ENCODE measurements around the gene UNC79.
A peak's percentile ranks its signal among the peaks of the same experiment; 100 is the strongest.

UNC79 gene

GRCh38 chr14:93587330-93587729 is 156.6 kb downstream of the UNC79 start:
- no peak for TF ChIP-seq CTCF (IDR thresholded peaks at IDR 0.05; ENCODE audit: borderline replicate concordance, control extremely low read depth, extremely low read depth, insufficient read depth, missing control alignments)
- no peak for DNase-seq (ENCODE audit: low spot score)
- in situ Hi-C loops (cut with MboI; ENCODE audit: low sequenced_read_pairs, unreplicated experiment): no loop called here

GRCh38 chr14:93591506-93591905 is 160.8 kb downstream of the UNC79 start:
- in situ Hi-C loops (cut with MboI; ENCODE audit: low sequenced_read_pairs, unreplicated experiment): no loop called here
- DNase-seq (ENCODE audit: low spot score): no peak
- no peak for TF ChIP-seq CTCF (IDR thresholded peaks at IDR 0.05; ENCODE audit: borderline replicate concordance, control extremely low read depth, extremely low read depth, insufficient read depth, missing control alignments)

GRCh38 chr14:93592786-93593185 is 162.0 kb downstream of the UNC79 start:
- no peak for TF ChIP-seq CTCF (IDR thresholded peaks at IDR 0.05; ENCODE audit: borderline replicate concordance, control extremely low read depth, extremely low read depth, insufficient read depth, missing control alignments)
- in situ Hi-C loops (cut with MboI; ENCODE audit: low sequenced_read_pairs, unreplicated experiment): no loop called here
- DNase-seq (ENCODE audit: low spot score): no peak

- in situ Hi-C loops (cut with MboI; ENCODE audit: low sequenced_read_pairs, unreplicated experiment): no loop called here
- no peak for TF ChIP-seq CTCF (IDR thresholded peaks at IDR 0.05; ENCODE audit: borderline replicate concordance, control extremely low read depth, extremely low read depth, insufficient read depth, missing control alignments)
- no peak for DNase-seq (ENCODE audit: low spot score)
Observed at GRCh38 chr14:93606091-93606490, 175.4 kb downstream of the UNC79 start.

GRCh38 chr14:93619176-93619793 is 188.5 kb downstream of the UNC79 start:
- in situ Hi-C loops (cut with MboI; ENCODE audit: low sequenced_read_pairs, unreplicated experiment): no loop called here

GRCh38 chr14:93628048-93628447 is 197.3 kb downstream of the UNC79 start:
- in situ Hi-C loops (cut with MboI; ENCODE audit: low sequenced_read_pairs, unreplicated experiment): no loop called here
- no peak for TF ChIP-seq CTCF (IDR thresholded peaks at IDR 0.05; ENCODE audit: borderline replicate concordance, control extremely low read depth, extremely low read depth, insufficient read depth, missing control alignments)
- no peak for DNase-seq (ENCODE audit: low spot score)

More at GRCh38 chr14:93619176-93619793, 188.5 kb downstream of the UNC79 start:
- peak; percentile 63 for TF ChIP-seq CTCF (IDR thresholded peaks at IDR 0.05; ENCODE audit: borderline replicate concordance, control extremely low read depth, extremely low read depth, insufficient read depth, missing control alignments)
- peak; percentile 58 for DNase-seq (ENCODE audit: low spot score)
